ENCODE results near the gene FAHD2A.
"Not testable (repeated sequence)": the region's sequence is repeated elsewhere in the genome, so short reads cannot be mapped to it uniquely, and the experiment has no call there.

The FAHD2A gene

DNA sequence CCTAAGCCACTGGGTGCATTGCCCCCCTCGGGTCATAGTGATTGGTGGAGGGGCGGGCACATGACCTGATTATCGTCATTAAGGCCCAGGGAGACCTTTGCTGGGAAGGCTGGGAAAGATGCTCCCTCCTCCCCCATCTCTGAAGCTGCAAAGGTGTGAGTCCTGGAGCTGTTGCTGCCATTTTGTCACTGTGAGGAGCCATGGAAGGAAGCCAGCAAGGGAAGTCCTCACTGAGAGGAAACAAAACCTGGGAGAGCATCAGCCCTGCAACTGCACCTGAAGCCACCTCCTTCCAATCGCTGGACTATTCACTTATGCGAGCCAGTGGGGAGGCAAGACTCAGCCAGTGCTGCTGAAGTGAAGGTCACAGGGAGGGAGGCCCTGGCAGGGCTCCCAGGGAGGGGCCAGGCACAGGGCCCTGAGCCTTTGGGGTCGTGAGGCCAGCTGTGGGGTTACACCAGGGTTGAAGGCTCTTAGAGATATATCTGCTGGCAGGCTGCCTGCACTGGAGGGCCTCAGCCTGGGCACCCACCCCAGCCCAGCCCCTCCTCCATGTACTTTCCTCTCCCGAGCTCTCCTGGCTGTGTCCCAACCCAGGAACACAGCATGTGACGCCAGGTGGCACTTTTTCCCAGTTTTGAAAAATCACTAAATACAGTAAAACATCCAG is 10.7 kb upstream of the FAHD2A start:
- no peak for DNase-seq

DNA sequence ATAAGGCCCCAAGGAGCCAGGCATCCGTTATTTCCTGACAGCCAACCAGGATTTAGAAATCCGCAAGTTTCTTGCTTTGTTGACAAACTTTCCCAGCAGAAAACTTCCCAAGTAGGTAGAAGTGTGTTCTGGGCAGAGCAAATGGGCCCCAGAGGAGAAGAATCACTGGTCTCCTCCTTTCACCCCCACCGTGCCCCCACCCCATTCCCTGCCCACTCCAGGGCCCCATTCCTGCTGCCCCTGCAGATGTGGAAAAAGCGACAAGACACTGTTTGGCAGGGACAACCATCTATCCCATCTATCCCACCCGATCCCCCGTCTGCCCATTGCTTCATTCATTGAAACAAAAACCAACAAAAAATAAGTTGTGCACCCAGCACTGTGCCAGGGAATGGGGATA is 10.2 kb upstream of the FAHD2A start:
- no peak for DNase-seq

DNA sequence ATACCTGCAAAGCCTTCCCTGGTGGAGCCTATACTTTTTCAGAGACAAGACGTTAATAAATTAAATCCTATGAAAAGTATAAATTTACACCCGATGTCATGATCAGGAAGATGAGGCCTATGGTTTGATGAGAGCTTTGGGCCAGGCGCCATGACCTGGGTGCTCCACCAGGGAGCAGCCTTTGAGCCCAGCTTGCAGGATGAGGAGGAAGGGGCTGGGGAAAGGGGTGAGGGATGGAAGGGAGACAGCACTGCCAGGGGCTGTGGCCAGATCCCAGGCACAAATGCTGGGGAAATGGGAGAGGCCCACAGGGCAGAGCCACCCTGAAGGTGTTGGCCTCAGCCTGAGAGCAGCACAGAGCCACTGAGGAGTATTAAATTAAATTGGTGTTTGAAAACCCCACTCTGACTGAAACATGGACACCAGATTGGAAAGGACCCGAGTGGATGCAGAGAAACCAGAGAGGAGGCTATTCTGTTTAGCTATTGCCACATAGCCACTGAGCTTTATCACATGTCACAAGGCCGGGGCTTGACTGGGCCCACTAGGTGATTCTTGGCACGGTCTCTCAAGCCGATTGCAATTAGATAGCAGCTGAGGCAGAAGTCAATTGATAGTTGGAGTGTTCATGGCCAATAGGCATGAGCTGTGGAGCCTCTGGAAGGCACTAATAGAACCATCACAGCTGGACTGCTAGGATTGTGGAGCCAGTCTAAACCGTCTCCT is 9.6 kb upstream of the FAHD2A start:
- DNase-seq: no peak

DNA sequence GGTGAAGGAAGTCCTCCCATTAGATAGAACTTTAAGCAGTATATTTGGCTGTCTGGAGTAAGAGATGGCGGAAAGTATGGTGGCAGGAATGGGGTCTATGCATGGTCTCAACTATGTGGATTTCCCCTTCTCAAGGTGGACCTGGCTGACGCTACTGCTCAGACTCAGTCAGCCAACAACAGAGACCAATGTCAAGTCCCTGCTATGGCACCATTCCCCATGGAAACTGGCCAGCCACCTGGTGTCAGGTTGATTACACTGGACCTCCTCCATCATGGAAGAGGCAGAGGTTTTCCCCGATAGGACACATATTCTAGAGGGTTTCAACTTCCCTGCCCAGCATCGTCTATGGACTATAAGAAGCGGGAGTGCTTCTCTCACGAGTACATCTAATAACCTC is 8.6 kb upstream of the FAHD2A start:
- DNase-seq: no peak

DNA sequence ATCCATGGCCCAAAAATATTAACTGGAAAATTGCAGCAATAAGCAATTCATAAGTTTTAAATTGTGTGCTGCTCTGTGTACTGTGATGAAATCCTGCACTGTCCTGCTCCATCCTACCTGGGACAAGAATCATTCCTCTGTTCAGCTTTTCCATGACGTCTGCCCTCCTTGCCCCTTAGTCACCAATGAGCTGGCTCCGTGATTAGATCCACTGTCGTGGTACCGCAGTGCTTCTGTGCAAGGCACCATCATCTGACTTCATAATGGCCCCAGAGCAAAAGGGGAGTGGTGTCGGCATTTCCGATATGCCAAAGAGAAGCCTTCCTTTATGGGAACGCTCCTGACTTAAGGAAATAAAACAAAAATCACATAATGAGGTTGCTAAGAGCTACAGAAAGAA is 3.4 kb upstream of the FAHD2A start:
- DNase-seq: no peak

DNA sequence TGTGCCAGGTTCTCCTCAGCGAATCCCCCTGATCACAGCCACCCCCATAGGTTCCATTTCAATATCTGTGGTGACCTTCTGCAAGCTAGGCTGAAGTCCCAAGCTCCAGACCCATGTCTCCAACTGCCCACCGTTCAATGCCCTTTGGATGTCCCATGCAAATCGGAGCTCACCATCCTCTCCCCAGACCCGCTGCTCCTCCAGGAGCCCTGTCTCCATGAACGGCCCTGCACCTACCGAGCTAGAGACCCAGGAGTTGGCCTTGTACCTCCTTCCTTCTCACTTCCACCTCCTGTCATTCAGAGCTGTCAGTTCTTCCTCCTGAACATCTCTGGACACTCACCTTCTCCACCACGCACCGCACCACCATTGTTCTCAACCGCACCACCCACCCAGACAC is 1.0 kb upstream of the FAHD2A start:
- DNase-seq: no peak

DNA sequence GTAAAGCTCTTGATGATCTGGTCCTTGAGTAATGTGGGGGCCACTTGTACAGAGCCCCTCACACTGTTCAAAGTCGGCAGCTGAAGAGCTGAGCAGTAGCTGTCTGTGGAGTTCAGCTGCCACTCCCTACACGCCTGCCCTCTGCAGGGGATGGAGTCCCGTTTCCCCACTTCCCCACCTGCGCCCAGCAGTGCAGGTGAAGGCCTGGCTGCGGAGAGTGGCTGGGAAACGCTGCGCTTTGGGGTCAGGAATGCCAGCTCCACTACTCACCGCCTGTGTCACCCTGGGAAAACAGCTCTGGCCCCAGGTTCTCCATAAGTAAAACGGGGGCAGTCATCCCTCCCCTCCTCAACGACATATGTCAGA is 521 bp upstream of the FAHD2A start:
- DNase-seq: not testable (repeated sequence)

DNA sequence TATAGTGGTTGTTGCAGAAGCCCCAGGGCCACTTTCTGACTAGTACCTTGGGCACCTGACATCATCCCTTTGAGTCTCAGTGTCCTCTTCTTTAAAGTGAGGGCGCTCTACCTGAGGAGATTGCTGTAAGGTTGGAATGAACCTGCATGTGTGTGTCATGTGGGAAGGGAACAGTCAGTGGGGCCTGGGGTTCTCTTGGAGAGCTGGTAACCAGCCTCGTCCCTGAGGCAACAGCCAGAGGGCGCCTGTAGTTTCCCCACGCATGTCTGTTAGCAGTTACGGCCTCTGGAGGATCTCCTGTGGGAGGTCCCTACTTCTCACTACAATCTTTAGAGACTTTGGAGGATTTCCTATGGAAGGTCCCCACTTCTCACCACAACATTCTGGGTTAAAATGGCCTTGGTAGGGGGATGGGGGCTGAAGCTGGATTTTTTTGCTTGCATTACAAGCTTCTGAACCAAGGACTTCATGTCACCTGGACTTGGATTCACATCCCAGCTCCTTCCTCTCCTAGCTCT is 755 bp downstream of the FAHD2A start:
- peak; percentile 44 for DNase-seq

DNA sequence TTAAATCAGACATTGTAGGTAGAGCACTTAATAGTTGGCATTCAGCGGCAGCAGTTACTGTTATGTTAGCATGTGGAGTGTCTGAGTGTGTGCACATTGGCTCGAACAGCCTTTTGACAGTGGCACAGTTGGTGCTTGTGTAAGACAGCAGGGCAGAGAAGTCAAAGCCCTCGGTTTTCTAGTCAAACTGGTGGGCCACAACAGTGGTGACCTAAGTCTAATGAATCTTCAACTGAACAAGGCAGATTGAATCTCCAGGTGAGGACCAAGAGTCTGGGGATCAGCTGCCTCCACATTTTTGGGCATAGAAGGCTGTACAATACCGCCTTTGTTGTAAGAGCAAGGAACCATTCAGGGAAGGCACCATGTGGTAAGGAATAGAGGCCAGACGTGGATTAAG is 1.3 kb downstream of the FAHD2A start:
- not testable (repeated sequence) for DNase-seq

DNA sequence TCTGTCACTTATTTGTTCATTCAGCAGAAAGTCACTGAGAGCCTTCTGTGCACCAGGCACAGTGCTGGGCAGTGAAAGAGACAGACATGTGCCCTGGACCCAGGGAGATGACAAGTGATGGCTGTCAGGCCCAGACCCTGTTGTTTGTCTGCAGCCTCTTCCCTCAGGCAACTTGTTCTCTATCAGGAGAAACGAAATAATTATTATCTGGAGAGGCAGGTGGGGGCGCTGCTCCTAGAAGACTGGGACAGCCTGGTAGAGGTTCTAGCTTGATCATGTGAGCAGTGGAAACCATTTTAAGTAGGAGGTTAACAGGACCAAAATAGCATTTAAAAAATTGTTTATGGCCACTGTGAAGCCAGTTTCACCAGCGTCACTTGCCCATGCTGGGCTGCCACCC is 2.2 kb downstream of the FAHD2A start:
- not testable (repeated sequence) for DNase-seq

DNA sequence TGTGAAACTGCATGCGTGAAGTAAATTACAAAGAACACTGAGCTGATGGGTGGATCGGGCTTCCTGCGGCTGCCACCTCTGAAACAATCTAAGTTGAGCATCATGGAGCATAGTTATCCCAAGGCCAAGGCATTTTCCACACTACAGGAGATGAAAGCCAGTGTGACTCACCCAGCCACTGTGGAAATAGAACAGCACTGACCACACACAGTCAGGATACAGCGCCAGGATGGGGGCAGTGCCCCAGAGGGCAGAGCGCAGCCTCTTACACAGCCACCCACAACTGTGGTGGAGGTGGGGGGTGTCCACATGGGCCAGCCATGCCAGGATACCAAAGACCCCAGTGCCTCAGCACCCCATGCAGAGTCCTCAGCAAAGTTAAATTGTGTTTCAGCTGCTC is 8.7 kb downstream of the FAHD2A start:
- DNase-seq: not testable (repeated sequence)

DNA sequence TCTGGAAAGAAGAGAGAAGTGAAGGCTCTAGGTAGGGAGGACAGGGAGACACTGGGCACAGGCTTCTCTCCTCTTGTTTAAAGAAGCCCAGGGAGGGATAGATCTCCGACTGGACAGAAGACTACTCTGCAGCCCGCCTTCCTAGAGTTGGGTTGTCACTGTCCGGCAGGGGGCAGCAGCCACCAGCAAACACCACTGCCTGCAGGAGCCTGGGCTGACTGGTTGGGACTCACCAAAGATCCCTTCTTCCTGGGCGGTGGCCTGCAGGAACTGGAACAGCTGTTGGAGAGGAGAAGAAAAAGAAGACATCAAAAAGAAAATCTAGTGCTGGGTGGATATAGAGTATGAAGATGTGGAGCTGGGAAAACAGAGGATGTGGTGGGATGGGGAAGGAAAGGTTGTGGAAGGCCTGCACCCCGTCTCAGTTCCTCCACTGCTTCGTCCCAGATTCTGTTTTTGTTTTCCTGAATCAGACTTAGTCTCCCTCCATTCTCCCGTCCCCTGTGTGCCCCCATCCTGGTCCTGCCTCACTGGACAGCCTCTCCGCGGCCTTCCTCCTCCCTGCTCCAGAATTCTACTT is 11.6 kb downstream of the FAHD2A start:
- DNase-seq: peak; percentile 49

DNA sequence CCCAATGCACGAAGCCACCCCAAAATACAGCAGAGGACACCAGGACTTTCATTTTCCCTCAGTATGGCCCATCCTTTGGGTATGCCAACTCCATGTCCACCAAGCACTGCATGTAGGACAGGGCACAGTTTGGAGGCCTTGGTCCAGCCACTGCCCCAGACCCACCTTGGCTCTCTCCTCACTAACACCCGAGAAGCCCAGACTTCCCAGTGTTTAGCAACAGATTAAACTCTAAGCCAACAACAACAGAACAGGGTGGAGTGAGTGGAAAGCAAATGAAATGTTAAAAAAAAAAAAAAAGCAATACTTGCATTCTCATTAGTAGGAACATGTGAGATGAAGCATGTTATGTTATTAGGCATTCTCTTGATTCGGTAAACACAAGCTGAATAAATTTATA is 12.6 kb downstream of the FAHD2A start:
- not testable (repeated sequence) for DNase-seq

DNA sequence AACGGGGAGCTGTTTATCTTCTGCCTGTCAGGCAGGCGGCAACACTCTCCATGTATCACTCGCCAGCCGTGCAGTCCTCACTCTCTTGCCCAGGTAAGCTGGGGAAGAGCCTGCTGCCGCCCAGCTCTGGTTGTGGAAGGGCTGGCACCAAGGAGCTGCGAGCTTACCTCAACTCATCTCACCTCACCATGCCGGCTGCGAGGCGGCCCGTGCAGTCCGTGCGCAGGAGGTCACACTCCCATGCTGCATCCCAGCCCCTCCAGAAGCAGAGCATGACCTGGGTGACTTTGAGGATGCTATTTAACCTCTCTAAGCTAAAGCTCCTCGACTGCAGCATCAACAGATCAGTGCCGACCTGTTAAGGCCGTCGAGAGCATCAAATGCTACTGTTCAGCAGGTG is 13.1 kb downstream of the FAHD2A start:
- not testable (repeated sequence) for DNase-seq

DNA sequence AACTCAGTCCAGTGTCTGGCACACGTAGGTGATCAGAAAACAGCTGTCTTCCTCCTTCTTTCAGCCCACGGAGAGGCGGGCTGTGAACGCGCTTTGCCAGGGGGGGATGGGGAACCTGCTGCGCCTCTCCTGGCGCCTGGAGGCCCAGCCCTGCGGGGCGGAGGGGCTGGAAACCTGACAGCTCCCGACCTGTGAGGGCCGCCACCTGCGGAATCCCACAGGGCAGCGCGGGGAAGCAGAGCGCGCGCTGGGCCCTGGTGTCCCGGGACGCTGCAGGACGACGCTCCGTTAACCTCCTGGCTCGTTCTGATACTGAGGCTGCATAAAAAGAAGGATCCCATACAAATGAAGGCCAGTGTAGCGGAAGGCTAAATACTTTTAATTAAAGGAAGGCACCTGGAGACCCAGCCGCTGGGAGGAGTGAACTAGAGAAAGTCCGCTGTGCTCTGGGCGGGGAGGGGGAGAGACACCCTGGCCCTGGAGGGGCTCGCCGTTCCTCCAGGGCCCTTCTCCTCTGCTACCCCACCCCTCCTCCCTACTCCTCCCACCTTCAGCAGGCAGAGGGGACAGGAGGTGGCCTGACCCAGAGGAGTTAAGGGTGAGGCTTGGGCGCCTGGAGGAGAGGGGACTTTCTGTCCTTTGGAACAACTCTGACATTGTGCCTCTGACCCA is 24.8 kb downstream of the FAHD2A start:
- not testable (repeated sequence) for DNase-seq

DNA sequence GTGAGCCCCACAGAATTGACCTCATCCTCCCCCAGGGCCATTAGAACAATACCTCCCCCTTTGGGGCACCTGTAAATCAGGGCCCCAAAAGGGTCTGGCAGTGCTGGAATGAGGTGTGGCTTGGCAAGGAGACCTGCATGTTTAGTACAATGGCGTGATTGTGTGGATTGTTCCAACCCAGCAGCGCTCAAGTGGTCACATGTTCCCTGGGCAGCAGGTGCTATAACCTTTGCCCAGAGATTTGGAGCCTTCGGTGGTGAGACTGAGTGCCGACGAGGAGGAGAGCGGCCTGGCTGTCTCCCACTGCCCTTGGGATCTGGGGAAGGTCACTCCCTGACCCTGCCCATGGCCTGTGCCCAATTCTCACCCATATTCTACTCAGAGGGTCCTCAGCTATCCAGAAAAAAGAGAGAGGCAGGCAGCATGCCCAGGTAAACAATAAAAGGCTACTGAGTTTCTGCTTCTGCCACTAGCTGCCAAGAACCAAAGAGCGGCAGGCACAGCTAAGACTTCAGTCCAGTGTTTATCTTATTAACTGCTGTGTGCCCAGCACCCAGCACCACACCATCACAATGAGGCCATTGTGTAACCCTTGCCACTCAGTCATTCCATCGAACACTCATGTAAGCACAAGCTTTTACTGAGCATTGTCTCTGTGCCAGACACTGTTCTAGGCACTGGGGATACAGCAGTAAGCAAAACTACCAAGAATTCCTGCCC is 27.4 kb downstream of the FAHD2A start:
- DNase-seq: not testable (repeated sequence)

DNA sequence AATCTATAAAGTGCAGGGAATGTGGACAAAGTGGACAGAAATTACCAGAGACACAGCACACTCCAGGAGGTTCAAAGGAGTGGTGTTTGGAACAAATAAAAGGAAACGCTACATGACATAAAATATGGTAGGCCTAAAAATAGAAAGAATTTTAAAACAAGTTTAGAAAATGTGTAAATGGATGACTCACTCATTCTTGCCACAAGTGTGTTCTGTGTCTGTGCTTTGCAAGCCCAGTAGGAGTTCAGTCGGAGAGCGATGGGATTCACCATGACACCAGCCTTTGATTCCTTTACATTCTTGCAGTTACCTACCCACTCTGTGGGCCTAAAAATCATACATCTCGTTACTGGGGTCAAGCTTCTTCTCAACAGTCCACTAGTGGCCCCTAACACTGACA is 30.9 kb downstream of the FAHD2A start:
- not testable (repeated sequence) for DNase-seq

DNA sequence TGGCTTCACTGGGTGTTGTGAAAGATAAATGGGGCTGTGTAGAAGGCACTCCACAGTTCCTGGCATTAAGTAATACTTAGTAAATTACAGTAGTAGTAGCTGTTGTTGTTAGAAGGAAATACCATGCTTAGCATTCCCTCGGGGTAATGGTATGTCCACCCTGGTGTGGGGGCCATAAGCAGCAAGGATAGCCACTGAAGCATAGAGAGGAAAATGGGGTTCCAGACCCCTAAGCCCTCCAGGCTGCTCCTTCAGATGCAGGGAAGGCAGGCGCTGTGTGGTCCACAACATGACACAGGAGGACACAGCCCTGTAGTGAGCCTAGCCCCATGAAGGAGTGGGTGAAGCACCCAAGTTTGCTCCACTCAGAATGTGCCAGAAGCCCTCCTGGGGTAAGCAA is 31.5 kb downstream of the FAHD2A start:
- DNase-seq: not testable (repeated sequence)

DNA sequence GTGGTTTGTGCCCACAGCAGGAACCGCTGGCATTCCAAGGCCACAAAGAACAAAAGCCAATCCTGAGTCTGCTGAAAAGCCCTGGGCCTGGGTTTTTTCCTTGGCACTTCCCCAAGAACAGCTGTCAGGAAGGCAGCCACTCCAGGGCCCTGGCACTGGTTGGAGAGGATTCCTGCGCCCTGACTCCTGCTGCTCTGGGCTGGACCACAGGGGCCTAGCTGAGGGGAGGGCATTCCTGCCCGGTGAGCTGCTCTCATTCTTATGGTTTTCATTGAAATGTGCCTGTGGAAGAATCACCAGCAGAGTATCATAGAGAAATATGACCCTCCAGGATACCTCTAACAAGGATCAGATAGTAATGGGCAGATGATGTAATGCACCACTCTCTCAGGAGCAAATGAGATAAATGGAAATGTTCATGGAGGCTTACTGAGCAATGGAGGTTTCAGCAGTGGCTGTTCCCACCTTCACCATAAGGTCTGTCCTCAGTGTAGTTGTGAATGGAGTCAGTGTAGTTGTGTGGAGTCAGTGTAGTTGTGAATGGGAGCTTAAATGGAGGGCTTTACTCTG is 32.1 kb downstream of the FAHD2A start:
- DNase-seq: not testable (repeated sequence)

DNA sequence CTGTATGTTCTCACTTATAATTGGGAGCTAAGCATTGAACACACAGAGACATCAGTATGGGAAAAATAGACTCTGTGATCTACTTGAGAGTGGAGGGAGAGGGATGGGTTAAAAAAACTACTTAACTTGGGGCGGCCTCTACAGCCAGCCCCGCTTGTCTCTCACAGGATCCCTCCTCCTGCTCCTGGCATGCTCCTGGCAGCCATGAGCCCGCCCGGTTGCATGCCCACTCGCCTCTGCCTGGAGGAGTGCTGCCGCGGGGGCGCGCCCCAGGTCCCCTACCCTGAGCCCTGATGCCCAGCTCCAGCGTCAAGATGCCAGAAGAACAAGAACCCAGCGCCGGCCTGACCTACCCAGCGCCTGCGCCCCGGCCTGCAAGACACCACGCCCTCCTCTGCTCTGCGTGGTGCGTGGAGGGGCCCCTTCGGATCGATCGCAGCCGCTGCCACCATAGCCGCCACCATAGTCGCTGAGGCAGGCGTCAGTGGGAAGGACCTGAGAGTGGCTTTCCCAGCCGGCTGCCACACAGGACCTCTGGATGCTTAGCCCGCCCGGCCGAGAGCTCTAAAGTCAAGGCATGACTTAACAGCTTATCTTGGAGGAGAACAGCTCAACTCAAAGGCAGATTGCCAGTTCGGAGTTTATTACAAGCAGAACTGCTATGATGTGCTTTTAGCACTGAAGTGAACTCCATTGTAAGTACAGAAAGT is 32.8 kb downstream of the FAHD2A start:
- not testable (repeated sequence) for DNase-seq

DNA sequence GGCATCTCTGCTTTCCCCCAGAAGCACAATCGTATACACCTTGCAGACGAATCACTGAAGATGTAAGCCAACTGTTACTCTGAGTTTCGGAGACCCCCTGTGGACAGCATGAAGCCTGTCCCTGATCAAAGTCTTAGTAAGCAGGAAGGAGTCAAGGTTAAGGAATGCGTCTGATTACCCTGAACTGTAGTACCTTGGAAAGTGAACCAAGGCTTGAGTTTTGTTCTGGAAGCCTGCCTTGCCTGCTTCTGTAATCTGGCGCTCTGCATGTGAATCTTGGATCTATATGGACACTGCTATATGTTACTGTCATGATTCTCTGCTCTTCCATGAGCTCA is 33.3 kb downstream of the FAHD2A start:
- DNase-seq: not testable (repeated sequence)

Data from CD4-positive, alpha-beta T cell treated with Interleukin-4 for 4 hours (primary cell).